Sigmoid colon (tissue), 7 donors: ENCODE data around the gene FGF14. TPM values are rescaled to one million over a fixed set of nuclear protein-coding genes. Genes with fewer than 3 reads are reported as not detected.

ENCODE experiments used
- DNase-seq: peaks from one replicate; pipeline ENCODE4 v3.0.0-alpha.2; 2019
- H3K27ac ChIP-seq, 4 donors: fragments of 200-600 bp; sonication (generic); one replicate each; pipeline ENCODE4 v1.5.1; 2016 to 2019; ENCODE audit warnings: mild to moderate bottlenecking in 1 of 4
- H3K27me3 ChIP-seq, 3 donors: fragments of 200-600 bp; sonication (generic); one replicate each; pipeline ENCODE4 v1.5.1; 2019; ENCODE audit warnings: mild to moderate bottlenecking in 1 of 3
- H3K36me3 ChIP-seq, 4 donors: fragments of 200-600 bp; sonication (generic); one replicate each; pipeline ENCODE4 v1.5.1; 2016 to 2019
- H3K4me1 ChIP-seq, 4 donors: fragments of 200-600 bp; sonication (generic); one replicate each; pipeline ENCODE4 v1.5.1; 2017 to 2019
- H3K4me3 ChIP-seq, 4 donors: fragments of 200-600 bp; sonication (generic); one replicate each; pipeline ENCODE4 v1.5.1; 2017 to 2019; ENCODE audit warnings: mild to moderate bottlenecking in 2 of 4, moderate library complexity in 1 of 4
- H3K9me3 ChIP-seq, 4 donors: fragments of 200-600 bp in 3 of 4; sonication (generic) in 3 of 4; one replicate each; pipeline versions ENCODE4 v1.5.1 to v1.6.1; 2013 to 2019
- EP300 ChIP-seq, 4 donors: sonication (generic); formaldehyde crosslinking; IDR thresholded peaks; one replicate each; pipeline ENCODE4 v1.6.1; 2017; ENCODE audit warnings: antibody characterized with exemption in 4 of 4
- POLR2A ChIP-seq, 2 donors: fragments of 450-650 bp; IDR thresholded peaks; one replicate each; pipeline ENCODE4 v1.6.1; 2016; ENCODE audit warnings: antibody characterized with exemption in 2 of 2, mild to moderate bottlenecking in 2 of 2, moderate library complexity in 2 of 2
- POLR2AphosphoS5 ChIP-seq, 4 donors: sonication (generic); formaldehyde crosslinking; IDR thresholded peaks; one replicate each; pipeline ENCODE4 v1.6.1; 2017; ENCODE audit warnings: antibody characterized with exemption in 4 of 4
- WGBS, 2 donors: extraction: QIAGEN DNeasy Blood & Tissue Kit; methylation state at CpG; one replicate each; pipeline ENCODE4 v1.1.7; 2013; 5-methylcytosine and 5-hydroxymethylcytosine counted together
- intact Hi-C: fragments of 100-400 bp; cut with DNase I; formaldehyde crosslinking; loops from one replicate; pipeline ENCODE4 v1.15.1; 2023
- polyA plus RNA-seq, 3 donors: library from polyadenylated mRNA; stranded (reverse); fragments of 200-250 nt; gene quantifications; one replicate each; pipeline ENCODE4 v1.2.3, GENCODE V29; 2013
- total RNA-seq, 4 donors: library from RNA; depleted of rRNA; stranded (reverse); fragments of >200 nt; gene quantifications; one replicate each; pipeline ENCODE4 v1.1.0, GENCODE V29; 2016
- TF ChIP-seq, protein P1 (sequence below), 4 experiments: fragments of 450-650 bp in 3 of 4; fragments of 200-600 bp in 1 of 4; IDR thresholded peaks; one replicate each; pipeline ENCODE4 v1.5.1; 2016 to 2019; ENCODE audit warnings: antibody characterized with exemption in 4 of 4, mild to moderate bottlenecking in 3 of 4, moderate library complexity in 2 of 4
- donor health status: healthy with polysubstance abuse.
- donor health status: Bipolar disorder and iron deficiency.
- donor health status: healthy.

Gene FGF14
- total and polyA plus RNA-seq, 7 donors: under 0.01 to 1.6 (median 1.1) TPM

- DNase-seq: no peak
- H3K36me3 ChIP-seq: no peaks in the 10 kb centered on the region
- no peaks in the 10 kb centered on the region for H3K9me3 ChIP-seq
- intact Hi-C loops: no loop called here
- TF ChIP-seq, protein P1, sequence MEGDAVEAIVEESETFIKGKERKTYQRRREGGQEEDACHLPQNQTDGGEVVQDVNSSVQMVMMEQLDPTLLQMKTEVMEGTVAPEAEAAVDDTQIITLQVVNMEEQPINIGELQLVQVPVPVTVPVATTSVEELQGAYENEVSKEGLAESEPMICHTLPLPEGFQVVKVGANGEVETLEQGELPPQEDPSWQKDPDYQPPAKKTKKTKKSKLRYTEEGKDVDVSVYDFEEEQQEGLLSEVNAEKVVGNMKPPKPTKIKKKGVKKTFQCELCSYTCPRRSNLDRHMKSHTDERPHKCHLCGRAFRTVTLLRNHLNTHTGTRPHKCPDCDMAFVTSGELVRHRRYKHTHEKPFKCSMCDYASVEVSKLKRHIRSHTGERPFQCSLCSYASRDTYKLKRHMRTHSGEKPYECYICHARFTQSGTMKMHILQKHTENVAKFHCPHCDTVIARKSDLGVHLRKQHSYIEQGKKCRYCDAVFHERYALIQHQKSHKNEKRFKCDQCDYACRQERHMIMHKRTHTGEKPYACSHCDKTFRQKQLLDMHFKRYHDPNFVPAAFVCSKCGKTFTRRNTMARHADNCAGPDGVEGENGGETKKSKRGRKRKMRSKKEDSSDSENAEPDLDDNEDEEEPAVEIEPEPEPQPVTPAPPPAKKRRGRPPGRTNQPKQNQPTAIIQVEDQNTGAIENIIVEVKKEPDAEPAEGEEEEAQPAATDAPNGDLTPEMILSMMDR (IDR thresholded peaks at IDR 0.05): no peak
- TF ChIP-seq EP300 (IDR thresholded peaks at IDR 0.05) (no peak), POLR2AphosphoS5 (IDR thresholded peaks at IDR 0.05) (no peak), POLR2A (IDR thresholded peaks at IDR 0.05) (no peak)
- H3K4me1 ChIP-seq: no peaks in the 10 kb centered on the region
- H3K27me3 ChIP-seq: peaks cover 0 to 2% (median 0%) of the 10 kb centered on the region in 3 donors
- H3K27ac ChIP-seq: no peak overlapping the region
- no peak overlapping the region for H3K4me3 ChIP-seq
- 61% methylated on average over 3 of the region's 3 CpGs for WGBS, 2 donors
Observed at GRCh38 chr13:101931186-101931585, 470.7 kb downstream of the FGF14 start.

DNA sequence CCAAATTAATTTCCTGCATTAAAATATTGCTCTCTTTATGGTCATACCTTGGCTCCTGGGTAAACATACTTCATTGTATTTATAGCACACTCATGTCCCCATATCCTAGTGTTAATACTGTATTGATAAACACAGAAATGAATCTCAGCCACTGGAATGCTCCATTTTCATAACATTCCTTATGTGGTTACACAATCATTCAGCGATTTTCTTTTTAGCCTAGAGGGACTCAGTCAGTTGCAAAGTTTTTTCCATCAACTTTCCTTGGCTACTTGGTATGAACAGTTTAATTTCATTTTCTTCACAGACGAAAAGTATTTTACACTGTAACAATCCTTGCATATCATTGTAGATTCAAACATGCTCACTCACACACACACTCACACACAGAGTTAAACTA, 471.5 kb downstream of the FGF14 start:
- H3K4me1 ChIP-seq: no peaks in the 10 kb centered on the region
- intact Hi-C loops: no loop called here

GRCh38 chr13:101925731-101926130, 476.1 kb downstream of the FGF14 start:
- intact Hi-C loops: no loop called here

More for the DNA sequence above, 471.5 kb downstream of the FGF14 start:
- no peaks in the 10 kb centered on the region for H3K36me3 ChIP-seq
- H3K27me3 ChIP-seq: peaks cover 0 to 2% (median 0%) of the 10 kb centered on the region in 3 donors
- TF ChIP-seq, protein P1 (IDR thresholded peaks at IDR 0.05): no peak
- TF ChIP-seq POLR2AphosphoS5 (IDR thresholded peaks at IDR 0.05): no peak
- TF ChIP-seq EP300 (IDR thresholded peaks at IDR 0.05): no peak
- no peak for TF ChIP-seq POLR2A (IDR thresholded peaks at IDR 0.05)
- no peak overlapping the region for H3K4me3 ChIP-seq
- WGBS, 2 donors: 57 to 61% methylated on average over 2 of the region's 2 CpGs
- no peak overlapping the region for H3K27ac ChIP-seq
- DNase-seq: no peak
- H3K9me3 ChIP-seq: no peaks in the 10 kb centered on the region

GRCh38 chr13:101919541-101920181, 482.2 kb downstream of the FGF14 start:
- no peak overlapping the region for H3K4me3 ChIP-seq
- H3K4me1 ChIP-seq: peaks cover 0 to 18% (median 12%) of the 10 kb centered on the region in 4 donors
- H3K9me3 ChIP-seq: no peaks in the 10 kb centered on the region
- H3K36me3 ChIP-seq: no peaks in the 10 kb centered on the region
- DNase-seq: no peak
- 4 to 15% methylated on average over 24 of the region's 24 CpGs for WGBS, 2 donors
- intact Hi-C loops: no loop called here
- H3K27me3 ChIP-seq: peaks cover 17 to 84% (median 42%) of the 10 kb centered on the region in 3 donors
- TF ChIP-seq POLR2A (IDR thresholded peaks at IDR 0.05) (no peak), POLR2AphosphoS5 (IDR thresholded peaks at IDR 0.05) (no peak), EP300 (IDR thresholded peaks at IDR 0.05) (no peak)
- TF ChIP-seq, protein P1 (IDR thresholded peaks at IDR 0.05): no peak
- H3K27ac ChIP-seq: no peak overlapping the region

More at GRCh38 chr13:101925731-101926130, 476.1 kb downstream of the FGF14 start:
- Histone ChIP-seq H3K4me1 (no peaks in the 10 kb centered on the region), H3K36me3 (no peaks in the 10 kb centered on the region), H3K27me3 (peaks cover 0 to 25% (median 0%) of the 10 kb centered on the region in 3 donors), H3K27ac (no peak overlapping the region), H3K4me3 (no peak overlapping the region), H3K9me3 (no peaks in the 10 kb centered on the region)
- 65 to 67% methylated on average over 2 of the region's 2 CpGs for WGBS, 2 donors
- DNase-seq: no peak
- TF ChIP-seq, protein P1 (IDR thresholded peaks at IDR 0.05): no peak
- no peak for TF ChIP-seq EP300 (IDR thresholded peaks at IDR 0.05)
- TF ChIP-seq POLR2AphosphoS5 (IDR thresholded peaks at IDR 0.05): no peak
- no peak for TF ChIP-seq POLR2A (IDR thresholded peaks at IDR 0.05)
